HG02981 (cell line): ENCODE results near the gene FBXO46.
"Not testable (repeated sequence)": the region's sequence is repeated elsewhere in the genome, so short reads cannot be mapped to it uniquely, and the experiment has no call there.

ENCODE experiments used
- ATAC-seq: cut with Tn5 transposase; IDR thresholded peaks from one replicate; pipeline ENCODE4 v1.9.1; 2021; ENCODE audit warnings: mild to moderate bottlenecking, moderate library complexity; ENCODE audit not compliant: unreplicated experiment

The FBXO46 gene

DNA sequence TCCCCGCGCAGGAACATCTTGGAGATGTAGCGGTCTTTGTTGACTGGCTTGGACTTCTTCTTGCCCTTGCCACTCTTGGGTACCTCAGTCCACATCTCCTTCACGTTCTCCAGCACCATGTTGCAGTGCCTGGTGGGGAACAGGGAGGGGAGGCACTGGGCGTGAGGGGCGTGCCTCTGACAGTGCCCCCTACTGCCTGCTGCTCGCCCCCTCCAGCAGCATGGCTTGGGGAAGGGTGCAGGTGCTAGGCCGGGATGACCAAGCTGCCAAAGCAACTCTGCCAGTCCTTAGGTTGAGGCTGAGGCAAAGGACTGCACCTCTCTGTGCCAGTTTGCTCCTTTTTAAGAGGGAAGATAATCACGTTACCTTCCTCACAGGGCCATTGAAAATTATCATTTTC, 43.1 kb downstream of the FBXO46 start:
- ATAC-seq = no peak

DNA sequence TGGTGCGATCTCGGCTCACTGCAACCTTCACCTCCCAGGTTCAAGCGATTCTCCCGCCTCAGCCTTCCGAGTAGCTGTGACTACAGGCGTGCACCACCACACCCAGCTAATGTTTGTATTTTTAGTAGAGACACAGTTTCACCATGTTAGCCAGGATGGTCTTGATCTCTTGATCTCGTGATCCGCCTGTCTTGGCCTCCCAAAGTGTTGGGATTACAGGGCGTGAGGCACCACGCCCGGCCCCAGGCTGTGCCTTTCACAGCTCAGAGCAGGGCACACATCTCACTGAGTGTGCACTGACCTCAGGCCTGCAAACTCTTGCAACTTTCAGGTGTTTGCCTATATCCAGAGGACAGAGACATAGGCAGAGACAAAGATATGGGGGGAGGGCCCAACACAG, 45.7 kb downstream of the FBXO46 start:
- ATAC-seq = not testable (repeated sequence)

- no peak for ATAC-seq
These were observed 47.8 kb downstream of the FBXO46 start for GRCh38 chr19:45682908-45683307.

DNA sequence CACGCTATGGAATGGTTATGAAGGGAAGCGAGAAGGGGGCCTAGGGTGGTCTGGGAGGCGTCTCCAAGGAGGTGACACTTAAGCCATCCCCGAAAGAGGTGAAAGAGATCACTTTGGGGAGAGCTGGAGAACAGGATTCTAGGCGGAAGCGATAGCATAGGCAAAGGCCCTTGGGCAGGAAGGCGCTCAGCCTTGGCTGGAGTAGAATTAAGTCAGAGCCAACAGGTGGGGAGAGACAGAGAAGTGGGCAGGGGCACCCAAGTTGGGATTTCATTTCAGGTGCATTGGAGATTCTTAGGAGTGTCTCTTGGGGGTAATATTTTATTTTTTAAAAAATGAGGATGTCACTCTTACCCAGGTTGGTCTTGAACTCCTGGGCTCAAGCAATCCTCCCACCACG, 48.6 kb downstream of the FBXO46 start:
- ATAC-seq = no peak

- peak; percentile 68 for ATAC-seq
These were observed 49.2 kb downstream of the FBXO46 start for GRCh38 chr19:45681391-45682015.

- peak; percentile 49 for ATAC-seq
These were observed 53.1 kb downstream of the FBXO46 start for GRCh38 chr19:45677351-45678230.

GRCh38 chr19:45676851-45677263, 53.8 kb downstream of the FBXO46 start:
- ATAC-seq = peak; percentile 10

- no peak for ATAC-seq
These were observed 55.8 kb downstream of the FBXO46 start for GRCh38 chr19:45674946-45675345.

GRCh38 chr19:45670670-45671453, 59.8 kb downstream of the FBXO46 start:
- peak; percentile 61 for ATAC-seq

DNA sequence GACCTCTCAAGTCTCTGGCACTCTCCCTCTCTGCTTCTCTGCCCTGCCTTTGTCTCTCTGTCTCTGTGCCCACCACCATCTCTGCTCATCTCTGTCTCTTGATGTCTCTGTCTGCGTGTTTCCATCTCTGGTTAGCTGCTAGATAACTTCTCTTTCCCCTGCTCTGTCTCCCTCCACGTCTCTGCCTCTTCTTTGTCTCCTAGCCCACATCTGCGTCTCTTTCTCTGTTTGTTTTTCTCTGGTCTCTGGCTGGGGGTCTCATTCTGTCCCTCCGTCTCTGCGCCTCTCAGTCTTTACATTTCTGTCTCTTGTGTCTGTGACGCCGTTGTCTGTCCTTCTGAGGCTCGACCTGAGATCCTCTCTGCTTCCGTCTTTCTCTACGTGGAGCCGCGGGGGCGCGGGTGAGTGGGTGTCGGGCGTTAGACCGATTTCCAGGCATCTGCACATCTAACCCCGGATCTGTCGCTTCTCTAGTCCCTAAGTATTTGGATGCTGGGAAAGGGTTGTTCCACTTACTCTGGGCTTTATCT, 62.3 kb downstream of the FBXO46 start:
- ATAC-seq = no peak

DNA sequence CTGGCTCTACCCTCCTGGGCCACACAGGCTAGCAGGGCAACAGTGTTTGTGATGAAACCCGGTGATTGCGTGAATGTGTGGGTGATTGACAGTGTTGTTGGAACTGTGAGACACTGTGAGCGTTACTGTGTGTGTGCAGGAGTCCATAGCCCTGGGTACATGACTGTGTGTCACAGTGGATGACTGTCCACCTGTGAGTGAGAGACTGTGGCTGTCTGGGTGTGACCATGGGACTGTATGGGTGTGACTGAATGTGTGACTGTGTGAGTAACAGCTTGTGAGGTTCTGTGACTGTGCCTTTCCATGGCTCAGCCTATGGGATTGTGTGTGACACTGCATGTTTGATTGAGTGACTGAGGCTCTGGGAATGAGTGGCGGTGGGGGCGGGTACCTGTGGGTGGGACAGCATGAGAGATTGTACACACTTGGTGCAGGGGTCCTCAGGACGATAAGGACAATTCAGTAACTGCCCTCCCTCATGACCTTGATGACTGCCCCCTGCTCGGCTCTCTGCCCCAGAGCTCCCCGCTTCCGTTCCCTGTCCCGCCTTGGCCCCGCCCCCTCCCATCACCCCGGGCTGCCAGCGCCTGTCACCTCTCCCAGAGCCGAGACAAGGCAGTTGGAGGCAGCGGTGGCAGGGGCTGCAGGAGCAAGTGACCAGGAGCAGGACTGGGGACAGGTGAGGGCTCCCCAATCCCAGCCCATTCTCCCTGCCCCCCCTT, 62.9 kb downstream of the FBXO46 start, which contains the start of gene GIPR:
Gene GIPR, plus strand, starts transcription at position 602 of the 722 bp plus-strand sequence. CDS start 1,300 bp downstream, outside the sequence.
- ATAC-seq = no peak

DNA sequence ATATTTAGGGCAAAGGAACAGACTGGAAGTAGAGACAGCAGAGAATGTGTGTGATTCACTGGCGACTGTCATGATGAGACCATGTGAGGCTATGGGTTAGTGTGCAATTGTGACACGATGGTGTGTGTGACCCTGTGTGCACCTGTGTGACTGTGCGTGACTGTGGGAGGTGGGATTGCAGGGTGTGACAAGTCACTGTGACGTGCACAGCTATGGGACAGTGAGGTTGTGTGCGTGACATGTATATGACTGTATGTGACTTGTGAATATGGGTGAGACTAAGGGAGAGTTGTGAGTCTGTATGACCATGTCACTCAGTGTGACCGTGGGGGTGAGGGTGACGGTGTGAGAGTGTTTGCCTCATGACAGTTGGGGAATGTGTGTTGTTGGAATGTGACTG, 66.1 kb downstream of the FBXO46 start:
- ATAC-seq = no peak

GRCh38 chr19:45663800-45664199, 66.9 kb downstream of the FBXO46 start:
- ATAC-seq = no peak

DNA sequence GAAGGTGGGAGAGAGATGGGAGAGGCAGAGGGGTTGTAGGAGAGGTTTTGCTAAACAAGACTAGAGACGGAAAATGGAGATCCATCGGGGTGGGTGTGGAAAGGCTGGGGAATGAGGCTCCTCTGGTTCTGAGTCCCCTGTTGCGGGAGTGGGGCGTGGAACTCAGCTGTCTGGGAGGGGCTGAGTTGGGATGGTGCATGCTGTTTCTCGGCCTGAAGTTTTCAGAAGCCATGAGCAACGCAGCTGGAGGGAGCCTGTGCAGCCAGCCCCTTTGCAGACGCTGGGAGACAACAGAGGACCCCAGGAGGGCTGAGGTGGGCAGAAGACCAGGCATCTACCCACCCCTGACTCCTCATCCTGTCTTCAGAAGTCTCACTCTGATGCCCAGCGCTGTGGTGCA, 70.1 kb downstream of the FBXO46 start:
- no peak for ATAC-seq
